Endodermal cell (in vitro differentiated cells): ENCODE data around the gene SLC15A3. TPM values are rescaled to one million over a fixed set of nuclear protein-coding genes. Genes with fewer than 3 reads are reported as not detected.
"Not testable (repeated sequence)": the region's sequence is repeated elsewhere in the genome, so short reads cannot be mapped to it uniquely, and the experiment has no call there.

Experiments used
- DNase-seq: peaks from one replicate; pipeline ENCODE4 v3.0.0-alpha.2; 2017
- H3K27ac ChIP-seq: 2 replicates; pipeline ENCODE4 v1.5.1; 2013; ENCODE audit warnings: mild to moderate bottlenecking, low read depth, low read length, moderate library complexity
- H3K27me3 ChIP-seq: 2 replicates; pipeline ENCODE4 v1.6.1; 2013; ENCODE audit warnings: mild to moderate bottlenecking, low read length, moderate library complexity; ENCODE audit not compliant: insufficient read depth, control insufficient read depth, poor library complexity, severe bottlenecking
- H3K36me3 ChIP-seq: 2 replicates; pipeline ENCODE4 v1.7.0; 2013; ENCODE audit warnings: mild to moderate bottlenecking, low read length, moderate library complexity; ENCODE audit not compliant: control insufficient read depth, insufficient read depth
- H3K4me1 ChIP-seq: one replicate; pipeline ENCODE4 v1.7.0; 2013; ENCODE audit warnings: low read length; ENCODE audit not compliant: control insufficient read depth, insufficient read depth
- H3K4me3 ChIP-seq: 2 replicates; pipeline ENCODE4 v1.5.1; 2013; ENCODE audit warnings: mild to moderate bottlenecking, low read length, moderate library complexity
- H3K9ac ChIP-seq: 2 replicates; pipeline ENCODE4 v1.6.1; 2013; ENCODE audit warnings: mild to moderate bottlenecking, low read length, moderate library complexity; ENCODE audit not compliant: poor library complexity, severe bottlenecking; ENCODE audit errors: extremely low read depth
- H3K9me3 ChIP-seq: 2 replicates; pipeline ENCODE4 v1.6.1; 2013; ENCODE audit warnings: mild to moderate bottlenecking, low read length, moderate library complexity; ENCODE audit not compliant: control insufficient read depth
- H3K27ac Mint-ChIP-seq: 2 replicates; pipeline ENCODE4 v1.8.0; 2020; ENCODE audit warnings: mixed read lengths
- H3K27me3 Mint-ChIP-seq: 2 replicates; pipeline ENCODE4 v1.8.0; 2021; ENCODE audit warnings: mild to moderate bottlenecking, mixed read lengths; ENCODE audit not compliant: insufficient read depth
- H3K36me3 Mint-ChIP-seq: 2 replicates; pipeline ENCODE4 v1.8.0; 2020; ENCODE audit warnings: low read depth, mixed read lengths
- H3K4me1 Mint-ChIP-seq: 2 replicates; pipeline ENCODE4 v1.8.0; 2020; ENCODE audit warnings: mixed read lengths
- H3K4me3 Mint-ChIP-seq: 2 replicates; pipeline ENCODE4 v1.8.0; 2020; ENCODE audit warnings: mild to moderate bottlenecking, moderate library complexity, mixed read lengths
- H3K9me3 Mint-ChIP-seq: 2 replicates; pipeline ENCODE4 v1.8.0; 2020; ENCODE audit warnings: mild to moderate bottlenecking, mixed read lengths
- WGBS, 2 experiments: methylation state at CpG; one replicate each; pipeline versions ENCODE4 v1.1.5 to v1.1.7; 2013; ENCODE audit warnings: missing lambda C conversion rate in 2 of 2, mixed read lengths in 1 of 2; ENCODE audit not compliant: insufficient coverage in 1 of 2, insufficient read length in 1 of 2; 5-methylcytosine and 5-hydroxymethylcytosine counted together
- total RNA-seq, 2 donors: library from RNA; stranded (reverse); fragmentation: NEBNext Ultra II Directional in 1 of 2; extraction: Animal tissue kit (Norgen Biotek cat#: 25700) in 1 of 2; gene quantifications; 2 replicates in 1 of 2; 3 replicates in 1 of 2; pipeline ENCODE4 v1.2.1, GENCODE V29; 2021
- TF ChIP-seq, protein P1 (sequence below): fragments of 200-600 bp; sonication (generic); conservative IDR thresholded peaks from 2 replicates; pipeline ENCODE4 v1.5.0; 2021; ENCODE audit warnings: antibody characterized with exemption, mild to moderate bottlenecking

SLC15A3 gene
- total RNA-seq, 2 donors from 2014 or later: 1.4 to 1.6 TPM

GRCh38 chr11:60910711-60911380 lies 41.1 kb downstream of the SLC15A3 start:
- Mint-ChIP-seq H3K27me3 (peaks cover 48% of the 10 kb centered on the region), H3K36me3 (no peaks in the 10 kb centered on the region), H3K4me3 (no peak overlapping the region), H3K4me1 (peaks cover 22% of the 10 kb centered on the region), H3K27ac (no peak overlapping the region), H3K9me3 (no peaks in the 10 kb centered on the region)
- DNase-seq: no peak
- Histone ChIP-seq H3K9ac (no peak overlapping the region), H3K27me3 (peaks cover 24% of the 10 kb centered on the region), H3K36me3 (no peaks in the 10 kb centered on the region), H3K4me1 (peaks cover 3% of the 10 kb centered on the region), H3K27ac (no peak overlapping the region), H3K9me3 (no peaks in the 10 kb centered on the region), H3K4me3 (no peak overlapping the region)
- WGBS, 2 experiments: 83 to 88% methylated on average over 5 of the region's 5 CpGs
- TF ChIP-seq, protein P1, sequence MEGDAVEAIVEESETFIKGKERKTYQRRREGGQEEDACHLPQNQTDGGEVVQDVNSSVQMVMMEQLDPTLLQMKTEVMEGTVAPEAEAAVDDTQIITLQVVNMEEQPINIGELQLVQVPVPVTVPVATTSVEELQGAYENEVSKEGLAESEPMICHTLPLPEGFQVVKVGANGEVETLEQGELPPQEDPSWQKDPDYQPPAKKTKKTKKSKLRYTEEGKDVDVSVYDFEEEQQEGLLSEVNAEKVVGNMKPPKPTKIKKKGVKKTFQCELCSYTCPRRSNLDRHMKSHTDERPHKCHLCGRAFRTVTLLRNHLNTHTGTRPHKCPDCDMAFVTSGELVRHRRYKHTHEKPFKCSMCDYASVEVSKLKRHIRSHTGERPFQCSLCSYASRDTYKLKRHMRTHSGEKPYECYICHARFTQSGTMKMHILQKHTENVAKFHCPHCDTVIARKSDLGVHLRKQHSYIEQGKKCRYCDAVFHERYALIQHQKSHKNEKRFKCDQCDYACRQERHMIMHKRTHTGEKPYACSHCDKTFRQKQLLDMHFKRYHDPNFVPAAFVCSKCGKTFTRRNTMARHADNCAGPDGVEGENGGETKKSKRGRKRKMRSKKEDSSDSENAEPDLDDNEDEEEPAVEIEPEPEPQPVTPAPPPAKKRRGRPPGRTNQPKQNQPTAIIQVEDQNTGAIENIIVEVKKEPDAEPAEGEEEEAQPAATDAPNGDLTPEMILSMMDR: peak; percentile 41

DNA sequence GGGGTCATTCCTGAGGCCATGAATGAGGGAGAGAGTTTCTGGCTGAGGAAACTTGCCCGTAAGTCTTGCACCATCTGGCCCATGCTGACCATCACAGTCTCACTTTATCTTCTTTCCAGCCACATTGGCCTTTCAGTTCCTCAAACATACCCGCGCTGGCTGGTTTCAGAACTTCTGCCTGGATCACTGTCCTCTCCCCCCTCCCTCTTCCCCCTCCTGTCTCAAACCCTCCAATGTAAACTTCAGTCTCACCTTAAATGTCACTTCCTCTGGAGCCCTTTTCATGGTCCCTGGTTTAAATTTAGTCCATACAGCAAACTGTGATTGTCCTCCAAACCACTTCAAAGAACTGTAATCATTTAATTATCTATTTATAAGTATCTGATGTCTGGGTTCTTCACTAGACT lies 41.7 kb downstream of the SLC15A3 start:
- 60 to 76% methylated on average over 1 to 3 of the region's 3 CpGs for WGBS, 2 experiments
- Histone ChIP-seq H3K4me3 (no peak overlapping the region), H3K9me3 (no peaks in the 10 kb centered on the region), H3K36me3 (no peaks in the 10 kb centered on the region), H3K9ac (no peak overlapping the region), H3K4me1 (peaks cover 3% of the 10 kb centered on the region), H3K27ac (no peak overlapping the region), H3K27me3 (peaks cover 24% of the 10 kb centered on the region)
- no peak overlapping the region for H3K4me3 Mint-ChIP-seq
- no peak for DNase-seq
- H3K27me3 Mint-ChIP-seq: peaks cover 48% of the 10 kb centered on the region
- no peak overlapping the region for H3K27ac Mint-ChIP-seq
- no peaks in the 10 kb centered on the region for H3K36me3 Mint-ChIP-seq
- no peaks in the 10 kb centered on the region for H3K9me3 Mint-ChIP-seq
- TF ChIP-seq, protein P1: no peak
- peaks cover 20% of the 10 kb centered on the region for H3K4me1 Mint-ChIP-seq

- H3K4me1 ChIP-seq, H3K4me3 Mint-ChIP-seq, DNase-seq, H3K4me3 ChIP-seq, H3K9ac ChIP-seq, H3K36me3 Mint-ChIP-seq, H3K27ac ChIP-seq, H3K9me3 ChIP-seq, H3K36me3 ChIP-seq, H3K27ac Mint-ChIP-seq, H3K9me3 Mint-ChIP-seq: not testable (repeated sequence)
- peaks cover 24% of the 10 kb centered on the region for H3K27me3 ChIP-seq
- Mint-ChIP-seq H3K27me3 (peaks cover 46% of the 10 kb centered on the region), H3K4me1 (peaks cover 21% of the 10 kb centered on the region)
- WGBS, 2 experiments: 56 to 59% methylated on average over 3 of the region's 3 CpGs
These were observed 42.2 kb downstream of the SLC15A3 start for GRCh38 chr11:60909680-60910280.
